Mesothelial cell of epicardium (in vitro differentiated cells): ENCODE results near the gene ARHGAP21. TPM values are rescaled to one million over a fixed set of nuclear protein-coding genes. Genes with fewer than 3 reads are reported as not detected.

Experiments
- DNase-seq, 2 experiments: peaks; one replicate each; pipeline ENCODE4 v3.0.0; 2021; ENCODE audit warnings: low spot score in 2 of 2; ENCODE audit not compliant: unreplicated experiment in 2 of 2
- H3K27ac Mint-ChIP-seq: 2 replicates; pipeline ENCODE4 v1.8.0; 2021; ENCODE audit warnings: mixed read lengths
- H3K27me3 Mint-ChIP-seq: 2 replicates; pipeline ENCODE4 v1.8.0; 2021; ENCODE audit warnings: low read depth, mixed read lengths
- H3K36me3 Mint-ChIP-seq: 2 replicates; pipeline ENCODE4 v1.8.0; 2021; ENCODE audit warnings: mixed read lengths
- H3K4me1 Mint-ChIP-seq: 2 replicates; pipeline ENCODE4 v1.8.0; 2021; ENCODE audit warnings: mixed read lengths
- H3K4me3 Mint-ChIP-seq: 2 replicates; pipeline ENCODE4 v1.8.0; 2021; ENCODE audit warnings: mild to moderate bottlenecking, moderate library complexity, mixed read lengths
- H3K9me3 Mint-ChIP-seq: 2 replicates; pipeline ENCODE4 v1.8.0; 2021; ENCODE audit warnings: mixed read lengths
- CTCF ChIP-seq: fragments of 200-600 bp; sonication (generic); IDR thresholded peaks from one replicate; pipeline ENCODE4 v1.5.0; 2021; ENCODE audit warnings: antibody characterized with exemption; ENCODE audit not compliant: unreplicated experiment
- total RNA-seq: library from RNA; stranded (reverse); gene quantifications from 3 replicates; pipeline ENCODE4 v1.2.1, GENCODE V29; 2021

The ARHGAP21 gene
- total RNA-seq, 1 donor from 2014 or later: 119 TPM

- no peak overlapping the region for H3K27ac Mint-ChIP-seq
Observed at GRCh38 chr10:24603333-24603732, 120.4 kb downstream of the ARHGAP21 start.

GRCh38 chr10:24597961-24598360, 125.7 kb downstream of the ARHGAP21 start:
- Mint-ChIP-seq H3K9me3 (no peaks in the 10 kb centered on the region), H3K36me3 (peaks cover 55% of the 10 kb centered on the region), H3K27ac (no peak overlapping the region), H3K27me3 (no peaks in the 10 kb centered on the region), H3K4me3 (no peak overlapping the region), H3K4me1 (no peaks in the 10 kb centered on the region)
- no peak for TF ChIP-seq CTCF
- no peak for DNase-seq

More at GRCh38 chr10:24603333-24603732, 120.4 kb downstream of the ARHGAP21 start:
- H3K36me3 Mint-ChIP-seq: peaks cover 36% of the 10 kb centered on the region
- H3K4me3 Mint-ChIP-seq: no peak overlapping the region
- DNase-seq: no peak
- no peak for TF ChIP-seq CTCF
- H3K4me1 Mint-ChIP-seq: no peaks in the 10 kb centered on the region
- no peaks in the 10 kb centered on the region for H3K9me3 Mint-ChIP-seq
- no peaks in the 10 kb centered on the region for H3K27me3 Mint-ChIP-seq

GRCh38 chr10:24597426-24597825, 126.3 kb downstream of the ARHGAP21 start:
- Mint-ChIP-seq H3K36me3 (peaks cover 50% of the 10 kb centered on the region), H3K27ac (no peak overlapping the region), H3K4me1 (no peaks in the 10 kb centered on the region), H3K27me3 (no peaks in the 10 kb centered on the region), H3K9me3 (no peaks in the 10 kb centered on the region), H3K4me3 (no peak overlapping the region)
- no peak for DNase-seq
- TF ChIP-seq CTCF: no peak

GRCh38 chr10:24596217-24596930, 127.3 kb downstream of the ARHGAP21 start:
- H3K9me3 Mint-ChIP-seq: no peaks in the 10 kb centered on the region
- no peaks in the 10 kb centered on the region for H3K4me1 Mint-ChIP-seq
- no peak for TF ChIP-seq CTCF
- H3K4me3 Mint-ChIP-seq: no peak overlapping the region
- H3K36me3 Mint-ChIP-seq: peaks cover 55% of the 10 kb centered on the region
- no peak for DNase-seq
- H3K27ac Mint-ChIP-seq: no peak overlapping the region
- no peaks in the 10 kb centered on the region for H3K27me3 Mint-ChIP-seq

GRCh38 chr10:24590697-24591457, 132.8 kb downstream of the ARHGAP21 start:
- peaks cover 52% of the 10 kb centered on the region for H3K36me3 Mint-ChIP-seq
- H3K27ac Mint-ChIP-seq: no peak overlapping the region
- H3K4me1 Mint-ChIP-seq: no peaks in the 10 kb centered on the region
- DNase-seq: no peak
- H3K9me3 Mint-ChIP-seq: no peaks in the 10 kb centered on the region
- TF ChIP-seq CTCF: no peak
- H3K4me3 Mint-ChIP-seq: no peak overlapping the region
- no peaks in the 10 kb centered on the region for H3K27me3 Mint-ChIP-seq
